ENCODE results near the gene HMX3.

The HMX3 gene

GRCh38 chr10:123135415-123136141 is at the start of gene HMX3:
Gene HMX3 (plus strand): TSS chr10:123135970. CDS start chr10:123136051, 81 bp downstream.
- no peak for DNase-seq (ENCODE audit: low spot score)

GRCh38 chr10:123086281-123086680 is 49.5 kb upstream of the HMX3 start:
- DNase-seq (ENCODE audit: low spot score): no peak

- no peak for DNase-seq (ENCODE audit: low spot score)
These were observed 48.4 kb upstream of the HMX3 start for GRCh38 chr10:123087348-123087747.

- DNase-seq (ENCODE audit: low spot score): no peak
These were observed 48.0 kb upstream of the HMX3 start for GRCh38 chr10:123087786-123088185.

GRCh38 chr10:123092635-123093414 is 42.9 kb upstream of the HMX3 start:
- DNase-seq (ENCODE audit: low spot score): no peak

- DNase-seq (ENCODE audit: low spot score): no peak
These were observed 42.3 kb upstream of the HMX3 start for GRCh38 chr10:123093489-123093888.

- peak; percentile 9 for DNase-seq (ENCODE audit: low spot score)
These were observed 39.3 kb upstream of the HMX3 start for GRCh38 chr10:123096452-123096851.

GRCh38 chr10:123097039-123097438 is 38.7 kb upstream of the HMX3 start:
- no peak for DNase-seq (ENCODE audit: low spot score)

GRCh38 chr10:123100030-123100762 is 35.6 kb upstream of the HMX3 start:
- no peak for DNase-seq (ENCODE audit: low spot score)

- DNase-seq (ENCODE audit: low spot score): no peak
These were observed 33.9 kb upstream of the HMX3 start for GRCh38 chr10:123101872-123102271.

GRCh38 chr10:123102673-123103072 is 33.1 kb upstream of the HMX3 start:
- no peak for DNase-seq (ENCODE audit: low spot score)

GRCh38 chr10:123103944-123104343 is 31.8 kb upstream of the HMX3 start:
- DNase-seq (ENCODE audit: low spot score): no peak

- DNase-seq (ENCODE audit: low spot score): no peak
These were observed 26.3 kb upstream of the HMX3 start for GRCh38 chr10:123109466-123109865.

GRCh38 chr10:123117644-123118417 is 17.9 kb upstream of the HMX3 start:
- DNase-seq (ENCODE audit: low spot score): no peak

- no peak for DNase-seq (ENCODE audit: low spot score)
These were observed 16.7 kb upstream of the HMX3 start for GRCh38 chr10:123119081-123119480.

- no peak for DNase-seq (ENCODE audit: low spot score)
These were observed 9.5 kb upstream of the HMX3 start for GRCh38 chr10:123126246-123126645.

- no peak for DNase-seq (ENCODE audit: low spot score)
These were observed 6.0 kb upstream of the HMX3 start for GRCh38 chr10:123129618-123130271.

GRCh38 chr10:123132576-123133477 is 2.9 kb upstream of the HMX3 start:
- peak; percentile 82 for DNase-seq (ENCODE audit: low spot score)

GRCh38 chr10:123133541-123134342 is 2.0 kb upstream of the HMX3 start:
- no peak for DNase-seq (ENCODE audit: low spot score)

All from globus pallidus (tissue), 1 donor.